Erythroblast (primary cell): ENCODE results near the gene KIAA0513.

Source experiments
- DNase-seq, 2 experiments: peaks; one replicate each; lab custom pipeline; 2025; lab: John Stamatoyannopoulos, UW
- GATA1 ChIP-seq: IDR thresholded peaks from 2 replicates; pipeline ENCODE4 v1.6.1; 2011; ENCODE audit warnings: low read depth, mild to moderate bottlenecking, control low read depth, low read length, moderate library complexity
- POLR2A ChIP-seq: IDR thresholded peaks from 2 replicates; pipeline ENCODE4 v1.6.1; 2011; ENCODE audit warnings: mild to moderate bottlenecking, low read length

KIAA0513 gene, protein sequence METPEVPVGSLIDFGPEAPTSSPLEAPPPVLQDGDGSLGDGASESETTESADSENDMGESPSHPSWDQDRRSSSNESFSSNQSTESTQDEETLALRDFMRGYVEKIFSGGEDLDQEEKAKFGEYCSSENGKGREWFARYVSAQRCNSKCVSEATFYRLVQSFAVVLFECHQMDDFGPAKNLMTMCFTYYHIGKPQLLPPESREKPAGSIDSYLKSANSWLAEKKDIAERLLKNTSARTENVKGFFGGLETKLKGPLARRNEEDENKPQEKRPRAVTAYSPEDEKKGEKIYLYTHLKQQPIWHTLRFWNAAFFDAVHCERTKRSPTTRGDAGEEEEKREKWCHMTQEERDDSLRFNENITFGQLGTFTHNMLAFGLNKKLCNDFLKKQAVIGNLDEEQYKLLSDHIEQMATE

DNA sequence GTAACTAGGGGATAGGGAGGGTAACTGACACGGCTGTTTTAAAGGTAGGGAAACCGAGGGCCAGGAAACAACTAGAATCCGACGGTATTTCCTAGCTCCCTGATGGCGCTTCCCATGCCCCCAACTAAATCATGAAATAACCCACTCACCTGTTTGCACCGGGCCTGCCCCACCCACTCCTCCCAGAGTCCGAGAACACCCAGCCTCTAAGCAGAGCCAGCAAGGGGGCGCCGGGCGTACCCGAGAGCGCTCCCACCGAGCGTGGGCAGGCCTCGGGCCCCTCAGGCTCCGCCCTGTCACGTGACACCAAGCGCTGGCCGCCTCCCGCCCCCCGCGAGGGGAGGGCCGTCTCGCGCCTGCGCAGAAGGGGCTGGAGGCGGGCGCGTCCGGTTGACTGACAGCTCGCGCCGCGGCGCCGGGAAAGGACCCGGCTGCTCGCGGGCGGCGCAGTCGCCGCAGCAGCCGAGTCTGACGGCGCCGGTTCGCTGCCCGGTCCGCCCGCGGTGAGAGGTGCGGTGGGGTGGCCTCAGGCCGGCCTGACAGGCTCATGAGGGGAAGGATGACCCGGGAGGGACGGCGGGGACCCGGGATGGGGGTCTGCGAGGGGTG, at the start of gene KIAA0513:
Gene KIAA0513, plus strand, starts transcription at position 447 of the 609 bp plus-strand sequence. CDS start 39,277 bp downstream, outside the sequence.
- DNase-seq, result peak; percentile 95 to 98
- no peak for TF ChIP-seq GATA1
- TF ChIP-seq POLR2A, result peak; percentile 82

DNA sequence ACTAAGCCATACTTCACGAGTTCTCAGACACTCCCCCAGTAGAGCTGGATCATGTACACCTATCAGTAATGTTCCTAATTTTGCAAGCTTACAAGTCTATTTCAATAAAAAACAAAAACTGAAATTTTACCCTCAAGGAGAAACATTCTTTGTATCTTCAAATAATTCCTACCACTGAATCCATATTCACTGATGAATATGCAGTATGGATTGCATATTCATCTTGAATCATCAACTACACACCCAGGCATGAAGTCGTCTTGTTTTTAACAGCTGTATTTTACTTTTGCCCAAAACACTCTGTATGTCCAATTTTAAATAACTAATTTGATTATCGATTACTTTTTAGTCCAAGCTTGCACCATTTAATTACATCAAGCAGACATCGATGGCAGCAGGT, 48.1 kb upstream of the KIAA0513 start:
- no peak for TF ChIP-seq POLR2A
- TF ChIP-seq GATA1, result no peak
- no peak for DNase-seq

DNA sequence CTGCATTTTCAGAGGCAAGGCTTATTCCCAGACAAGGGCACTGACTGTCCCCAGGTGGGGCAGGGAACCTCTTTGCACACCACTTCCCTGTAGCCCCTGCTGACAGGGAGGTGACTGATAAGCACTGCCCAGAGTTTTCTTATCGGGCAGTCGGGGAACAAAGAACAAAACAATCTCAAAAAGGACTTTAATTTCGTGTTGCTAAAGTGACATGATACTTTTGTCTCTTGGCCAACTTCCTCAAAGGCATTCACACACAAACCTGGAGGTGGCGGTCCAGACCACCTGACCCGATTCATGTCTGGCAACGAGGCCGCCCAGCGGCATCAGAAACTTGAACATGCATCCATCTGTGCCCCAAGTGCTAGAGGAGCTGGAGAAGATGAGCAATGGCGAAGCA, 45.2 kb upstream of the KIAA0513 start:
- TF ChIP-seq POLR2A, result no peak
- no peak for TF ChIP-seq GATA1
- DNase-seq, result peak; percentile 36 to 40

DNA sequence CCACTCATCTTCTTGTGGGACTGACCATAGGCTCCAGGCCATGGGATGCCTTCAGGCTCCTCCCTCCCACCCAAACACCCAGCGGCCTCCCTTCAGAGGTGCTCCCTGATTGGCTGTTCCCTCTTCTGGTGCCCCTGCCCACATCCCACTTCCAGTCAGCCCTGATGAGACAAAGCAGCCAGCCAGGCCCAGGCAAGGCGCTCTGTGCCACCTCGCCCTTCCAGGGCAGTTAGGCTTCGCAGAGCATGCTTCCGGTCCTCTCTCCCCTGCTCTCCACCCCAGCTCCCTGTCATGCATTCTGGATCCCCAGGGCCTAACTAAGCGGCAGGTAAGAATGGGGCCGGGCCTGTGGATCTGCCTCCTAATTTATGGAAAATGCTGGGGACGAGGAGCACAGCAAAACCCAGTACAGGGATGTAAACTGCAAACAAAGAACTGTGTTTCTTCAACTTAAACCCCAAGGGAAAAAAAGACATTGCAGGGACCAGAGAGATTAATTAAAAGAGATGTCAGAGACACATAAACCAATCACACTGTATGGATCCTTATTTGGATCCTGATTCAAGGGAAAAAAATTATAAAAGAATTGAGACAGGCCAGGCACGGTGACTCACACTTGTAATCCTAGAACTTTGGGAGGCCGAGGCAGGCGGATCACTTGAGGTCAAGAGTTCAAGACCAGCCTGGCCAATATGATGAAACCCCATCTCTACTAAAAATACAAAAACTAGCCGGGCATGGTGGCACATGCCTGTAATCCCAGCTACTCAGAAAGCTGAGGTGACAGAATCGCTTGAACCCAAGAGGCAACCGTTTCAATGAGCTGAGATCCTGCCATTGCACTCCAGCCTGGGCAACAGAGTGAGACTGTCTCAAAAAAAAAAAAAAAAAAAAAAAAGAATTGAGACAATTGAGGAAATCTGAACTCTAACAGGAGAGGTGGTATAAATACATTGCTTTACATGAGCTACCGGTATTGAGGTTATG, 42.2 kb upstream of the KIAA0513 start:
- TF ChIP-seq GATA1, result no peak
- no peak for DNase-seq

DNA sequence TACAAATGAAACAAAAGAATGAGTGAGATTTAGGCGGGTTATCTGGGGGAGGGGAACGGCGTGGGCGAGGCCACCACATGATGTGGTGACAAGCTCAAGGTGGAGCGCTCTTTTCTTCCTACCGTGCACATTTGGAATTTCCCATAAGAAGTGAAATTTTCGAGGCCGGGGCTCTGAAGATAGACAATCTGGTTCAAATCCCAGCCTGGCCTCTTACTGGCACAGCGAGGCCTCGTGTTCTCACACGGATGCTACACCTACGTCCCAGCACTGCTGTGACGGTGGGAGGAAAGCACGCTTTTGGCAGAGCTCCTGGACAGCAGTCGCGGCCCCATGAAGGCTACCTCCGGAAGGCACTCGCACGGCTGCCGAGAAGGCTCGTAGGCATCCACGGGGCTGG, 41.5 kb upstream of the KIAA0513 start:
- TF ChIP-seq POLR2A (no peak), GATA1 (no peak)
- no peak for DNase-seq

DNA sequence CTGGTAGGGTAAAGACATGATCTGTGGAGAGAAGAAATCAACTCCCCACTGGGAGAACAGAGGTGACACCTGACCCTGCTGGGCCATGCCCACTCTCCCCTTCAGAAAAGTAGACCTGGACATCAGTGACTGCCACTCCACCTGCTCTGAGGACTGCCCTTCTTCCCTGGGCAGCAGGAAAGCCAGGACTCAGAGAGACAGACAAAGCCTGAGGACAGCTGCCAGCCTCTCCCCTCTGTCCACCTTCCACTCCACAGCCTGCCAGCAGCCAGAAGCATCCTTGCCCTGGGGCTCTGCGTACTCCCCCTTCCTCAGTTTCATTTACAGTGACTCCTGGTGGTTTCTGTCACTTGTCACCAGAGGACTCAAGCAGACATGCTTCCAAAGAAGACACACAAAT, 40.7 kb upstream of the KIAA0513 start:
- TF ChIP-seq GATA1 (no peak), POLR2A (no peak)
- DNase-seq, result no peak

DNA sequence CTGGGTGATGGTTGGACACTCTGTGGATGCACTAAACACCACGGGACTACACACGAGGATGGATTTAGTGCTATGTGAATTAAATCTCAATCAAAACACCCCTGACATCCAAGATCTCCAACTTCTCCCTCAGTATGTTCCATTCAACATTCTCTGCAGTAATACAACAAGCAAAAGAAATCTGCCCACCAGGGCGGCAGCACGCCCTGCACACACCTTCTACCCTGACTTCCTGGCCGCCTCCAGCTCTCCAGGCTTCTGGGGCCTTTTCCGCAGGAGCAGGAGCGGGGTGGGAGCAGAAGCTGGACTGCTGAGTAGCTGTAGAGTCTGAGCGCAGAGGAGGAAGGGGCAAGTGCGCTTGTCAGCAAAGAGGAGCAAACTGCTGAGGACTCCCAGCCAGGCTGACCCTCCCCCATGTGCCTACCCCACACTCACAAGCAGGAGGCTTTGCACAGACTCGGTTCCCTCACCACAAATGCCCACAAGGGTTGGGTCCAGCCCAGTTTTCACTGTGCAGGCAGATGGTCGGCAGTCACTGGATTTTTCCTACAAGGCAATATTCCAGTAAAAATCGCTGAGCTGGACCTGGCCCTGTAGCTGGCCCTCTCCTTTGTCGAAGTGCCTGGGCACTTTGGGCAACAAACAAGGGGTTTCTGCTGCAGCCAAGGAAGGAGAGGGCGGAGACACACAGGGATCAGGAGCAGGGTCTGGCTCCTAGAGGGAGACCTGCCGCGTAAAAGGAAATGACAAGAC, 39.1 kb upstream of the KIAA0513 start:
- TF ChIP-seq GATA1 (no peak), POLR2A (no peak)
- no peak for DNase-seq

DNA sequence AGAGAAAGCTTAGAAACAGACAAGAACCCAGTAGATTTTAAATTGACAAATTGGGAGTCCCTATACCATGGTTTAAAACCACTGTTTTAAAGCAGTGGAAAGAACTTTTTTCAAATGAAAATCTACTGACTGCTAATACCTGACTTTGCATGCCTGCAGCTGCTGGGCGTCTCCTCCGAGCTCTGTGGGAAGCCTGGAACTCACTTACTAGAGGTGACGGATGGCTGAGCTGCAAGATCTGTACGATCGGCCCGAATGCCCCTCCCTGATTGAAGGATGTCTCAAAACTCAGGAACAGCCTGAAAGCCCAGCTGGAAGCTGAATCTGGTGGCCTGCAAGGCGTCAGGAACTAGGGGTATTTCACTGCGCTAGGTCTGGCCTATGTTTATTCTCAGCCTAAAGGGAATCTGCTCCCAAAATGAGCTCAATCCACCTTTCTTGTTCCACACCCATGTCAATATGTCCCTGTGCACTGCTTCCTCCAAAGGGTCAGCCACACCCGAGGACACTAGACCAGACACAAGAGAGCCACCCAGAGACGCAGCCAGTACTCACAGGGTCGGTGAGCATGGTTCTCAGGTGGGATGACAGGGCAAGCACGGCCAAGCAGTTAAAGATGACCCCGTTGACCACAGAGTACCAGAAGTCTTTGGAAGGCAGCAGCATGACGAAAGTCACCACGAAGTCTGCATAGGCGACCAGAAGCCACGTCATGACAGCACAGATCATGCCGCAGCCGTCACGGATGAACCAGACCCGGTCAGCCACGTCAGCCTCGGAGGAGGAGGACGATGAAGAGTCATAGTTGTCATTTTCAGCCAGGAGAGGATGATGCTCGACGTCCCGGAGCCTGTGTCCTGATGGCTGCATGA, 37.6 kb upstream of the KIAA0513 start:
- DNase-seq, result no peak
- TF ChIP-seq GATA1 (no peak), POLR2A (no peak)

DNA sequence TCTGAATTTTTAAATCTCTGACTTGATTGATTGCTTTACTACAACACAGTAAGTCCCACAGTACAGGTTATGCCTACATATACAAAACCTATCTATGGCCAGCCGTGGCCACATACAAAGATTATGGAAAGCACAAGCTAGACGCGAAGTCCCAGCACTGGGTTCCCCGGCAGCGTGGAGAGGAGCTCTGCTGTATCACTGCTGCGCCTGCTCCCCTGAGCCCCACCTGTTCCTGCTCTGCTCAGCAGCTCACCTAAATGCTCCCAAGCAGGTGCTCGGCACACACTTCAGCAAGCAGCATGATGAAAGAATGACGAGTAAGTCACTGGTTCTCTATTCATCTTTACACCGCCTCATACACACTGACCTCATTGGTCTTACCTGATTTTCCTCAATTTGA, 36.8 kb upstream of the KIAA0513 start:
- no peak for DNase-seq
- no peak for TF ChIP-seq POLR2A
- TF ChIP-seq GATA1, result no peak

DNA sequence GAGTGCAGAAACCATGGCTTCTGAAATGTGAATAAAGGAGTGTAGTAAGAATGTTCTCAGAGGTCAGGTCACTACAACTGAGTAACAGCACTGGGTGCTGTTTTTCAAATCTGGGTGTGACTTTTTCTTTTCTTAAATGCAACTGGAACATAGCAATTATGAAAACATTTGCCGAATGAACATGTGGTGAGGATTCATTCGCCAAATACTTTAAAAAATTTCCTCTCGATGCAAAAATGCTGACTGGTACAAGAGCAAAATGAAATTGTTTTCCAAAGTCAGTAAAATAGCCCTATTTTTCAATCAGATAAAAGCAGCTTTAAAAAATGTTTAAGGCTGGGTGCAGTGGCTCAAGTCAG, 34.9 kb upstream of the KIAA0513 start:
- TF ChIP-seq GATA1, result no peak
- TF ChIP-seq POLR2A, result no peak
- DNase-seq, result no peak

DNA sequence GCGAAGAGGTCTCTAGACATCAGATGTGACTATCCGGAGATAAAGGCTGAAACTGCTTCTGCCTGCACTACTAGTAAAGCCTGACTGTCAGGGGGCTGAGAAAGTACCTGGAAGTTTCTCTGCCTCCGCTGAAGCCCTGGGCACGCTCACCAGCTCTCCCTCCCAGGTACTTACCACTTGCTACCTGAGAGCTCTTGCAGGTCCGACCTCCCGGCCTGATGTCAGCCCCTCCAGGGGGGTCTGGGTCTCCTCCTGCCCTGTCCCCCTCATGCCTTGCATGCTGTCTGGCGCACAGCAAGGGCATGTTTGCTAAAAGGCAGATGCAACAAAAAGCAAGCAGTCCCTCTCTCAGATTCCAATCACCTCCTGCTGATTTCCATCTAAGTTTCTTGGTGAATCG, 33.7 kb upstream of the KIAA0513 start:
- DNase-seq, result no peak
- TF ChIP-seq POLR2A (no peak), GATA1 (no peak)

DNA sequence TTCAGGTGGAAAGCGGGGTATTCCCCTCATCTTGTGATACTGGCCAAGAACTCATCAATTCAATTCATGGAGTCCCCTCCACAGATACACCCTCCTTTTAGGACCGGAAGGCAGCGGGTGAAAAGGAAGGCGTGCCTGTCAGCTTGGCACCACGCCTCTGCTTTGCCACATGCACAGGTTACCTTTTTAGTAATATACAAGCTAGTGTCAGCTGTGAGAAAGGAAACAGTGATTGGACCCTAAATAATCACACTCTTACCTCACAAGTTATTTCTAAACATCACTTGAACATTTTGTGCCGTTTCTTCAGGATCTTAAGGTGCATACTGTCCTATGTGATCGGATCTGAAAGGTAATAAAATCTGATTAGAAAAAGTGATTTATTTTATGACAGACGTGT, 31.9 kb upstream of the KIAA0513 start:
- no peak for TF ChIP-seq GATA1
- TF ChIP-seq POLR2A, result no peak
- DNase-seq, result no peak

DNA sequence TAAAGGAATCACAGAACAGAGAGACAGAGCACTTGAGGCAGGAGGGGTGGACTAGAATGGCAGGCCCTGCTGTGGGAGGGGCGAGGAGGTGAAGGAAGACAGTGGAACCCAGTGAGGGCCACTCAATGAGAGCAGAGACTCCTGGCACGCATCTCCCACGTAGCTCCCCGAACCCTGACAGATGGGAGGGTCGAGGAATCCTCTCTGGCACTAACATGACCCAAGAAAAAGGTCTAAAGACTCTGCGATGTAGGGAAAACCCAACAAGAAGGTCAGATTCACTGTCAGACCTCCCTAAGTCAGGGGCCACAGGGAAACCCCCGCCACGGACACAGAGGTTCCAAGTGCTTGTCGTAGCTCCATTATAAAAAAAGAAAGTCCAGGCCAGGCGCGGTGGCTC, 31.2 kb upstream of the KIAA0513 start:
- DNase-seq, result no peak
- TF ChIP-seq GATA1 (no peak), POLR2A (no peak)
